ENCODE measurements around the gene CSMD2. TPM values are rescaled to one million over a fixed set of nuclear protein-coding genes. Genes with fewer than 3 reads are reported as not detected.

Gene CSMD2
- total RNA-seq, 1 donor from 2014 or later: 2.1 TPM

DNA sequence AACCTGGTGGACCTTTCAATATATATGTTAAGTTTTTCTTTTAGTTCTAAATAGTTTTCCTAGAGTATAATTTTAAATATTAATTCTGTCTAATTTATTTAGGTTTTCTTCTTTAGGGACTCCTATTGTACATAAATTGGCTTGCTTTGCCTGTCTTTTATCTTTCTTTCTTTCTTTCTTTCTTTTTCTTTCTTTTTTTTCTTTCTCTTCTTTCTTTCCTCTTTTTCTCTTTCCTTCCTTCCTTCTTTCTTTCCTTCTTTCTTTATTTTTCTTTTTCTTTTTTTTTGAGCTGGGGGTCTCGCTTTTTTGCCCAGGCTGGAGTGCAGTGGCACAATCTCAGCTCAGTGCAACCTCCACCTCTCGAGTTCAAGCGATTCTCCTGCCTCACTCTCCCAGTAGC is 657.4 kb downstream of the CSMD2 start:
- TF ChIP-seq, protein P1, sequence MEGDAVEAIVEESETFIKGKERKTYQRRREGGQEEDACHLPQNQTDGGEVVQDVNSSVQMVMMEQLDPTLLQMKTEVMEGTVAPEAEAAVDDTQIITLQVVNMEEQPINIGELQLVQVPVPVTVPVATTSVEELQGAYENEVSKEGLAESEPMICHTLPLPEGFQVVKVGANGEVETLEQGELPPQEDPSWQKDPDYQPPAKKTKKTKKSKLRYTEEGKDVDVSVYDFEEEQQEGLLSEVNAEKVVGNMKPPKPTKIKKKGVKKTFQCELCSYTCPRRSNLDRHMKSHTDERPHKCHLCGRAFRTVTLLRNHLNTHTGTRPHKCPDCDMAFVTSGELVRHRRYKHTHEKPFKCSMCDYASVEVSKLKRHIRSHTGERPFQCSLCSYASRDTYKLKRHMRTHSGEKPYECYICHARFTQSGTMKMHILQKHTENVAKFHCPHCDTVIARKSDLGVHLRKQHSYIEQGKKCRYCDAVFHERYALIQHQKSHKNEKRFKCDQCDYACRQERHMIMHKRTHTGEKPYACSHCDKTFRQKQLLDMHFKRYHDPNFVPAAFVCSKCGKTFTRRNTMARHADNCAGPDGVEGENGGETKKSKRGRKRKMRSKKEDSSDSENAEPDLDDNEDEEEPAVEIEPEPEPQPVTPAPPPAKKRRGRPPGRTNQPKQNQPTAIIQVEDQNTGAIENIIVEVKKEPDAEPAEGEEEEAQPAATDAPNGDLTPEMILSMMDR (IDR thresholded peaks at IDR 0.05; ENCODE audit: unreplicated experiment): no peak
- Mint-ChIP-seq H3K36me3 (ENCODE audit: low read depth, unreplicated experiment) (peaks cover 5% of the 10 kb centered on the region), H3K27ac (ENCODE audit: unreplicated experiment) (no peak overlapping the region), H3K27me3 (ENCODE audit: unreplicated experiment) (peaks cover 2% of the 10 kb centered on the region), H3K9me3 (ENCODE audit: unreplicated experiment) (peaks cover 3% of the 10 kb centered on the region), H3K4me1 (ENCODE audit: unreplicated experiment) (no peaks in the 10 kb centered on the region), H3K4me3 (ENCODE audit: unreplicated experiment) (no peak overlapping the region)
- no peak for DNase-seq (ENCODE audit: low spot score)

DNA sequence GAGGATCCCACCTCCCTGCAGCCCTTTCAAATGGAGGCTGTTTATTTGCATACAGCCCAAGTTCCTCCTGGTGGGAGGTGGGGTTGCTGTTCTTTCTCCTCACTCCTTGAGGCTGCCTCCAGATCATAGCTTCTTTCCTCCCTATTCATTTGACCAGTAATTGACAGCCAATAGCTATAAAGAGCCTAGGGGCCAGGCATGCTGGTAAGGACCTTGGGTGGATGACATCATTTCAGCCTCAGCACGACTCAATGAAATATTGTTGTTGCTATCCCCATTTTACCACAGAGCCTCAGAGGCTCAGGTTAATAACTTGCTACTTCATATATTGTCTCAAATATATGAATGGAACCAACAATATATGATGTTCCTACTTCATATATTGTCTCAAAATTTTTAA is 661.5 kb downstream of the CSMD2 start:
- peaks cover 3% of the 10 kb centered on the region for H3K9me3 Mint-ChIP-seq (ENCODE audit: unreplicated experiment)
- TF ChIP-seq, protein P1 (IDR thresholded peaks at IDR 0.05; ENCODE audit: unreplicated experiment): no peak
- H3K4me3 Mint-ChIP-seq (ENCODE audit: unreplicated experiment): no peak overlapping the region
- H3K27ac Mint-ChIP-seq (ENCODE audit: unreplicated experiment): no peak overlapping the region
- no peaks in the 10 kb centered on the region for H3K27me3 Mint-ChIP-seq (ENCODE audit: unreplicated experiment)
- DNase-seq (ENCODE audit: low spot score): no peak
- H3K36me3 Mint-ChIP-seq (ENCODE audit: low read depth, unreplicated experiment): no peaks in the 10 kb centered on the region
- H3K4me1 Mint-ChIP-seq (ENCODE audit: unreplicated experiment): no peaks in the 10 kb centered on the region

DNA sequence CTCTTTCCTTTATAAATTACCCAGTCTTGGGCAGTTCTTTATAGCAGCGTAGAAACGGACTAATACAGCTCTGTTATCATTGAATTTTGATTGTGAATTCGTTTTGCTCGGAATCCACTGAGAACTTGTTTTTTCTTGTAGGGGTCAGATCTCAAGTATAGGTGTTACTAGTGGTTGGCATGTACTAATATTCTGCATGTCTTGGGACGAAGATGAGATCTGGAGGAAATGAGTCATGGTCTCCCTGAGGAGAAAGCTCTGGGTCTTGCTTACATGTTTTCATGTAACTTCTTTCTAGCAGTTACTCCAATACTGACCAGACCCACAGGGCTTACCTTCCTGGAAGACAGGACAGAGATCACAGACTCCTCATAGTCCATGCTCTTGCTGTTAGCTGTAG is 662.3 kb downstream of the CSMD2 start:
- no peak for DNase-seq (ENCODE audit: low spot score)
- Mint-ChIP-seq H3K9me3 (ENCODE audit: unreplicated experiment) (no peaks in the 10 kb centered on the region), H3K36me3 (ENCODE audit: low read depth, unreplicated experiment) (peaks cover 6% of the 10 kb centered on the region), H3K27me3 (ENCODE audit: unreplicated experiment) (no peaks in the 10 kb centered on the region), H3K4me3 (ENCODE audit: unreplicated experiment) (no peak overlapping the region), H3K27ac (ENCODE audit: unreplicated experiment) (no peak overlapping the region), H3K4me1 (ENCODE audit: unreplicated experiment) (no peaks in the 10 kb centered on the region)
- TF ChIP-seq, protein P1 (IDR thresholded peaks at IDR 0.05; ENCODE audit: unreplicated experiment): no peak

DNA sequence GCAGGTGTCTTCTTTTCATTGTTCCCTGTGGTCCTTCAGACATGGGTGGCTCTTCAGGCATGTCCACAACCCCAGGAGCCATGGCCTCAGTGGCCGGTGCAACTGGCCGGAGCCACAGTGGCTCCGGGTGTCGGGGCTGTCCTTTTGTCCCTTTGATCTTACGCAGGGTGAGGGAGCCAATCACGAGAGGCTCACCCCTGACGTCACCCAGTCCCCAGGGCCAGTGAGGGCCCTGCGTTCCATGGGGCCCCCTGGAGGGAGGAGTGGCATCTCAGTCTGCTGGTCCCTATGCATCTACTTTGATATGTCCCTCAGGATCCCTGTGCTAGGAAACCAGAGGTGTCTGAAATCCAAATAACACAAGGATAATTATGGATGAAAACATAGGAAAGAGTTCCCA is 663.3 kb downstream of the CSMD2 start:
- Mint-ChIP-seq H3K36me3 (ENCODE audit: low read depth, unreplicated experiment) (peaks cover 15% of the 10 kb centered on the region), H3K9me3 (ENCODE audit: unreplicated experiment) (no peaks in the 10 kb centered on the region), H3K27me3 (ENCODE audit: unreplicated experiment) (peaks cover 3% of the 10 kb centered on the region), H3K27ac (ENCODE audit: unreplicated experiment) (no peak overlapping the region), H3K4me1 (ENCODE audit: unreplicated experiment) (no peaks in the 10 kb centered on the region), H3K4me3 (ENCODE audit: unreplicated experiment) (no peak overlapping the region)
- DNase-seq (ENCODE audit: low spot score): no peak
- TF ChIP-seq, protein P1 (IDR thresholded peaks at IDR 0.05; ENCODE audit: unreplicated experiment): no peak

DNA sequence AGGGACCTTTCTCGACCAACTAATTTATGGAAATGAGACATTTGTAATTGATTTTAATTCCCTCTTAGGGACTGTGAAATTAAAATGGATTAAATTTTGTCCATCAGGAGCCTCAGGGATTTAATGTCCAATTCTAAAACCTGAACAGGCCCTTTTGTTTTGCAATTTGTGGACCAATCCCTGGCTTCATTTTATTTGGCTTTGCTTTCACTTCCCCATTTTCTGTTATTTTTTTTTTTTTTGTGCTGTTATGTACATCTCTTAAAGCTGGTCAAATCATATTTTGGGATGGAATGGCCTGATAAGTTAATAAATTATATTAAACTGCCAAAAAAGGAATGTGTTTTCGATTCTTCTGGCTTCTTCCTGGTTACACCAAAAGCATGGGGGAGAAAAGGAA is 663.7 kb downstream of the CSMD2 start:
- no peaks in the 10 kb centered on the region for H3K9me3 Mint-ChIP-seq (ENCODE audit: unreplicated experiment)
- DNase-seq (ENCODE audit: low spot score): no peak
- peaks cover 3% of the 10 kb centered on the region for H3K27me3 Mint-ChIP-seq (ENCODE audit: unreplicated experiment)
- H3K4me3 Mint-ChIP-seq (ENCODE audit: unreplicated experiment): no peak overlapping the region
- H3K27ac Mint-ChIP-seq (ENCODE audit: unreplicated experiment): no peak overlapping the region
- TF ChIP-seq, protein P1 (IDR thresholded peaks at IDR 0.05; ENCODE audit: unreplicated experiment): no peak
- H3K4me1 Mint-ChIP-seq (ENCODE audit: unreplicated experiment): no peaks in the 10 kb centered on the region
- H3K36me3 Mint-ChIP-seq (ENCODE audit: low read depth, unreplicated experiment): peaks cover 18% of the 10 kb centered on the region

Measured in endothelial cell (in vitro differentiated cells).